Left kidney (tissue), 2 donors: ENCODE measurements around the gene OR4D2. TPM values are rescaled to one million over a fixed set of nuclear protein-coding genes. Genes with fewer than 3 reads are reported as not detected.

Experiments
- DNase-seq: peaks from one replicate; pipeline ENCODE4 v3.0.0-alpha.2; 2013
- polyA plus RNA-seq: library from polyadenylated mRNA; unstranded; fragments of 120-200 nt; gene quantifications from one replicate; pipeline ENCODE4 v1.2.1, GENCODE V29; 2013; ENCODE audit not compliant: insufficient read length

OR4D2 gene
- polyA plus RNA-seq, 1 donor: not detected

- DNase-seq: no peak
Observed at GRCh38 chr17:58172369-58173071, 5.7 kb downstream of the OR4D2 start.

GRCh38 chr17:58174871-58175270 lies 8.1 kb downstream of the OR4D2 start:
- no peak for DNase-seq

GRCh38 chr17:58176200-58176599 lies 9.4 kb downstream of the OR4D2 start:
- no peak for DNase-seq

- DNase-seq: no peak
Observed at GRCh38 chr17:58181796-58182195, 15.0 kb downstream of the OR4D2 start.

DNA sequence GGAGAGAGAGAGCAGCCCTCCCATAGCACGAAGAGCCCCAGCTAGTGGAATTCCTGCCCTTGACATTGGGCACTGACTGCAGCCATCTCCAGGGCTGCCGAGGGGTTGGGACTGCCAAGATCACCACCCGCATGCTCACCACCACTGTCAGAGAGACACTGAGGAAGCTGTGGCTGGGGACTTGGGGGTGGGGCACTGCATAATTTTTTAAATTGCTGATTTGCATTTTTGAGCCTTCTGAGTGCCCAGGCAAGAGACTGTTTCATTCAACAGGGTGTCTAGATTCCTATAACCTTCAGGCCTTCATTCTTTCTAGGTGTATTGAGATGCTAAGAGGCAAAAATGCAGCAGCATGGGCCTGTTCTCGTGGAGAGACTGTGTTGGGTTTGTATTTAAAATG lies 16.7 kb downstream of the OR4D2 start:
- DNase-seq: no peak

GRCh38 chr17:58184308-58184985 lies 17.7 kb downstream of the OR4D2 start:
- no peak for DNase-seq

GRCh38 chr17:58184986-58185761 lies 18.4 kb downstream of the OR4D2 start:
- no peak for DNase-seq

DNA sequence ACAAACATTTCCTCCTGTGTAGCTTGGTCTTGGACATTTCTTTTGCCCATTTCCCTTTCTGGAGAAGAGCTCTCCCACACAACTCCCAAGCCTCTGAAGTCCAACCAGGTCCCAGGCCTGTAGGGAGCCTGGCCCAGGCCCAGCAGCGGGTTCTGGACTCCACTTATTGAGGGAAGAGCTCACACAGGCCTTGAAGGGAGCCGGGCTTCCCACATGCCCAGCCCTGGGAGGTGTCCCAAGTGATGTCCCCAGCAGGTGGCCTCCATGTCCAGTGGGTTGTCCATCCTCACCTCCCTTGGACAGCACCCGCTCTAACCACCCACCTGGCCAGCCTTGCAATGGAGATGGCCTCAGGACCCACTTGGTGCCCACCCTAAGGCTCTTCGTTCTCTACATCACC lies 19.8 kb downstream of the OR4D2 start:
- DNase-seq: no peak

- DNase-seq: no peak
Observed at GRCh38 chr17:58187063-58187462, 20.3 kb downstream of the OR4D2 start.

DNA sequence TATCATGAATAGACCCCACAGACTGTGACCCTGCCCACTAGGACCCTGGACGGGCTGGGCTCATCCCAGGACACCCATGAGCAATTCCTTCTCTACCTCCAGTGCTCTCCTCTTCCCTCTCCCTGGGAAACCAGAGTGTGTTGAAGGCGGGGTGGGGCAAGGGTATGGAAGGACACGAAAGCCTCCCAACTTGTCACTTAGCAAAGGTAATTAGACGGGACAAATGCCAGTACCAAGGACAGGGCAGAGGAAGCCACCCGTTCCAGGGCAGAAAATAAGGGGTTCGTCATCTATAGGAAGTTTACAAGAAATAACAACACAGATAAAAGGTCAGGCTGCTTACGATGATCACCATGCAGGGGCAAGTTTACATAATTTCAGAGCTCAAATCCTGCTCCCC lies 20.9 kb downstream of the OR4D2 start:
- DNase-seq: no peak

DNA sequence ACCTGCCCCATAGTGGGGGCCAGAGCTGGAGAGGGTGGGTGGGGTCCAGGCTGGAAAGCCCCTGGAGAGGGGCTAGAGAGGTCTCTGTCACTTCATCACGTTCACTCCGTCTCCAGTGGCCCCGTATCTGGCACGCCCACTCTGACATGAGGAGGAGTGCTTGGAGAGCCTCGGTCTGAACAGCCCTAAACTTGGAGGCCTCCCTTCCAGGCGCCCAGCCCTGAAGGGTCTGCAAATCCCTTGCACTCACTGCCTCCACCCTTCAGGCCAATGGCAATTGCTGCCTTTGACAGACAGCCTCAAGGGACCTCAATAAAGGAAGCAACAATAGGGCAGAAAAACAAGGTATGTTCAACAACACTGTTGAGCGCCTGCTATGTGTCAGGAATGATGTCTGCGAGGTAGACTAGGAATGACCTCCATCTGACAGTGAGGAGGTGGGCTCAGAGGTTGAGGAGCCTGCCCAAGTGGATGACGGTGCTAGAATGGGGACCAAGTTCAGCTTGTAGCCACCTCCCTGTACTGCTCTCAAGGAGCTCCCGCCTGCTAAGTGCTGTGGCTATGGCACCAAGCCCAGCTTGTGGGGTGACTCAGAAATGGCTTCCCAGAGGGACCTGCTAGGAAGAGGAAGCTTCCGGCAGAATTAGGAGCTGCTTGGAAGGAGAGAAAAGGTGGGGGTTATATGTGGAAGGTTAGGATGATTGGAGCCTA lies 22.8 kb downstream of the OR4D2 start:
- DNase-seq: no peak

DNA sequence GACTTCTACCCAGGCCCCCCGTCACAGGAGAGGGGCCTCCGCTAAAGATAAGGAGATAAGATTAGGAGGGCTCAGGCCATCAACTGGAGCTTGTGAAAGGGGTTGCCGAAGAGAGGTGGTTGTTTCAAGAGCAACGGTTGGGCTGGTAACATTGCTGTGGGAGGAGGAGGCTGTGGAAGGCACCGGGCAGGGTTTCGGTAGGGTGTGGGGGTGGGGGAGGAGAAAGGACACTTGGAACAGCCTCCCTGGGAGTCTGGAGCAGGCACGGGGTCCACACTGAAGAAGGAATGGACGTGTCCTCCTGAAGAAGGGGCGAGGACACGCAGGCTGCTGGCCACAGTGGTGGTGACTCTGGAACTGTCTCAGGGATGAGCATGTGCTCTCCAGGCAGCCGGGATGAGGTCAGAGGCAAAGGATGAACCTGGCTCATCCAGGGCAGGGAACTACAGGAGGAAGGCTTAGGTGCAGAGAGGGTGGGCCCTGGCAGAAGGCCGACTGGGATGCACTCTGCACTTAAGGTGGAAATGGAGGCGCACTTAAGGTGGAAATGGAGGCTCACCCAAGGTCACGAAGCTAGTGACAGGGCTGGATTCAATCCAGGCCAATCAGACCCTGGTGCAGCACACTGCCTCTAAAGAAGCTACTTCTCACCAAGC lies 24.6 kb downstream of the OR4D2 start:
- DNase-seq: no peak

DNA sequence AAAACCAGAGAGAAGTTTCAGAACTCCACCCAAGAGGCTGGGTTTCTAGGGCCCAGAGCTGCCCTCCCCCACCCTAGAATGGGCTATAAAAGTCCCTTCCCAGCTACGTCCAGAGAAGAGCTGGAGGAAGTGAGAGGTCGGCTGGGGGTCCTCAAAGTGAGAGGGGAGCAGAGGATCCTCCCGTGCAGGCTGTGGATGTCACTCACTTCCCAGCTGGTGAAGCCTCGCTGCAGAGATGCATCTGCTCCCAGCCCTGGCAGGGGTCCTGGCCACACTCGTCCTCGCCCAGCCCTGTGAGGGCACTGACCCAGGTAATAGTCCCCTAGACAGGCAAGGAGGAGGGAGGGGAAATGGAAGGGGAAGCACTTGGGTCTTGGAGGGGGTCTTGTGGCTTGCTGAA lies 25.8 kb downstream of the OR4D2 start, which contains the start of gene EPX:
Gene EPX, plus strand, starts transcription at position 115 of the 400 bp plus-strand sequence. Its CDS starts 121 bp downstream, at position 236.
- no peak for DNase-seq

DNA sequence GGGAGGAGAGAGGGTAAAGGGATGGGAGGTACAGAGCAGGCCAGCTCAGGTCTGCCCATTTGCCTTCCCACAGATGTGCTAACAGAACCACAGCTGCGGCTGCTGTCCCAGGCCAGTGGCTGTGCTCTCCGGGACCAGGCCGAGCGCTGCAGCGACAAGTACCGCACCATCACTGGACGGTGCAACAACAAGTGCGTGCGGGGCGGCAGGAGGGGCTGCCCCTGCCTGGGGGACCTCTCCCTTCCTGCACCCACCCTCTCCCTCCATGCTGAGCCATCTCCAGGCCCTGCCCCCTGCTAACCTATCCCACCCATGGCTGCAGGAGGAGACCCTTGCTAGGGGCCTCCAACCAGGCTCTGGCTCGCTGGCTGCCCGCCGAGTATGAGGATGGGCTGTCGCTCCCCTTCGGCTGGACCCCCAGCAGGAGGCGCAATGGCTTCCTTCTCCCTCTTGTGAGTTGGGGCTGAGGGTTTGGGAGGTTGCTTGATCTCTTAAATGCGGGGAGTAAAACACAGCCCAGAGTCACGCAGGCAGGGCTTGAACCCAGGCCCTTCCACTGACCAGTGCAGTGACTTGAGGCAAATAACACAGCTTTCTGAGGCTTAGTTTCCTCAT lies 27.0 kb downstream of the OR4D2 start:
- no peak for DNase-seq

DNA sequence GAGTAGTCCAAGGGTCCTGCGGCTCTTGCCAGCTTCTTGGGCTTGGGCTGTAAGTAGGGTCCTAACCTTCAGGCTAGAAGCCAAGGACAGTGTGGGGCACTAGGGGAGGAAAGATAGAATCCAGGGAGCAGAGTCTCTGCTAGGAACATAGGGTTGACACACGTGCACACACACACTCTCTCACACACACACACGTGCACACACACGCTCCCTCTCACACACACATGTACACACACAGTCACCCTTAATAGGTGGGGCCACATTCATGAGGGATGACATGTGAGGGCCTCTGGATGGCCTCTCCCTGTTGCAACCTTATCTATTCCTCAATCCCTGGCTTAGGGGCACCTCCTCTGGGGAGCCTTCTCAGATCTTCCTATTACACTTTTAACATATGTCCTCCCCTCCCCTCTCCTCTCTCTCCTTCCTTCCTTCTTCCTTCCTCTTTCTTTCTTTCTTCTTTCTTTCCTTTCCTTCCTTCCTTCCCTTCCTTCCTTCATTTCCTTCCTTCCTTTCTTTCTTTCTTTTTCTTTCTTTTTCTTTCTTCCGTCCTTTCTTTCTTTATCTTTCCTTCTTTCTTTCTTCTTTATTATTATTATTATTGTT lies 28.8 kb downstream of the OR4D2 start:
- DNase-seq: no peak

- DNase-seq: no peak
Observed at GRCh38 chr17:58196610-58197009, 29.8 kb downstream of the OR4D2 start.

DNA sequence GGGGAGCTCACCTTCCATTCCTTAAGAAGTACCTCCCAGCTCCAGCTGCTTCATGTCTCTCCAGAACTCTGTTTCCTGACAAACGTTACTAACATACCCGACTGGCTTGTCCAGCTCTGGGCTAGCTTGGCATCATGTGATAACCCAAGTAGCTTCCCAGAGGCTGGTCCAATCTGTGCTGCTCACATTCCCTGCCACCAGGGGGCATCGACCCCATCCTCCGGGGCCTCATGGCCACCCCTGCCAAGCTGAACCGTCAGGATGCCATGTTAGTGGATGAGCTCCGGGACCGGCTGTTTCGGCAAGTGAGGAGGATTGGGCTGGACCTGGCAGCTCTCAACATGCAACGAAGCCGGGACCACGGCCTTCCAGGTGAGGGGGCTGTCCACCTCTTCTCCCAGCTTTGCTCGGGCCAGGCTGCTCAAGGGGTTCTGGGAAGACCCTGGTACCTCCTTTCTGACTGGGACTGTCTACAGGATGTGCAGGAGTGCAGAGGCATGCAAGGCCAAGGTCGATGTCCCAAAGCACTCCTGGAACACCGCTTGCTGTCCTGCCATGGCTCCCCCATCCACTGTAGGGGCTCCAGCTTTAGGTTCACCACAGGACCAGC lies 33.3 kb downstream of the OR4D2 start:
- DNase-seq: peak; percentile 11

- no peak for DNase-seq
Observed at GRCh38 chr17:58202859-58203258, 36.1 kb downstream of the OR4D2 start.

DNA sequence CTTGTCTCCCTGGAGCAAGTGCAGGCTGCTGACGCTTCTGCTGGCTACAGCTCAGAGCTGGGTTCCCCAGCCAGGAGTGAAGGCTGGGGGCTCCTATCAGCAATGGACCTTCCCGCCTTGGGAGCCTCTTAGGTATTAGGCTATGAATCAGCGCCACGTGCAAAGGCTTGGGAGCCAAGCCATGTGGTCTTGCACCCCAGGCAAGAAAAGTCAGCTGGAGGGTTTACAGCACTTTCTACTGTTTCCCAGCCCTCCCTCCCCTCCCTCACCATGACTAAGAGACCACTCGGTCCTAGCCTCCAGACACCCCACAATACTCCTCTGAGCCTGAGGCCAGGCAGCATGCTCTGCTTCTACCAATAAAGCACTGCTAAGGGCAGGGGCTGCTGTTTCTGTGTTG lies 38.0 kb downstream of the OR4D2 start:
- no peak for DNase-seq

- no peak for DNase-seq
Observed at GRCh38 chr17:58205936-58206335, 39.2 kb downstream of the OR4D2 start.

GRCh38 chr17:58207451-58207850 lies 40.7 kb downstream of the OR4D2 start:
- DNase-seq: no peak
